Osteoblast (primary cell): Measurements from ENCODE around the gene SORCS3. TPM values are rescaled to one million over a fixed set of nuclear protein-coding genes. Genes with fewer than 3 reads are reported as not detected.

Experiments used
- DNase-seq: peaks from one replicate; pipeline ENCODE4 v3.0.0; 2011; ENCODE audit warnings: low spot score, mixed read lengths; ENCODE audit not compliant: insufficient read length; ENCODE audit errors: missing footprints
- H2AFZ ChIP-seq: 2 replicates; pipeline ENCODE4 v1.6.0; 2011; ENCODE audit warnings: mild to moderate bottlenecking, low read length
- H3K27ac ChIP-seq: 2 replicates; pipeline ENCODE4 v1.5.1; 2011; ENCODE audit warnings: mild to moderate bottlenecking, low read depth, low read length, moderate library complexity
- H3K27me3 ChIP-seq: 2 replicates; pipeline ENCODE4 v1.6.0; 2012; ENCODE audit warnings: mild to moderate bottlenecking, control low read depth, inconsistent platforms, low read length, moderate library complexity; ENCODE audit not compliant: insufficient read depth
- H3K36me3 ChIP-seq: 2 replicates; pipeline ENCODE4 v1.5.1; 2011; ENCODE audit warnings: mild to moderate bottlenecking, low read length, control low read depth, moderate library complexity; ENCODE audit not compliant: insufficient read depth
- H3K4me1 ChIP-seq: 2 replicates; pipeline ENCODE4 v1.5.1; 2011; ENCODE audit warnings: mild to moderate bottlenecking, low read length, control low read depth, moderate library complexity; ENCODE audit not compliant: insufficient read depth
- H3K4me2 ChIP-seq: 2 replicates; pipeline ENCODE4 v1.6.0; 2011; ENCODE audit warnings: mild to moderate bottlenecking, low read length; ENCODE audit not compliant: insufficient read depth
- H3K4me3 ChIP-seq: fragments of 200-600 bp; sonication (generic); 3 replicates; pipeline ENCODE4 v1.5.1; 2012; ENCODE audit warnings: mild to moderate bottlenecking, low read length, inconsistent platforms; ENCODE audit not compliant: insufficient read depth
- H3K79me2 ChIP-seq: 2 replicates; pipeline ENCODE4 v1.6.0; 2012; ENCODE audit warnings: mild to moderate bottlenecking, low read length, control low read depth, inconsistent platforms; ENCODE audit not compliant: insufficient read depth
- H3K9me3 ChIP-seq: 2 replicates; pipeline ENCODE4 v1.5.1; 2011; ENCODE audit warnings: low read depth, low read length, control low read depth
- H4K20me1 ChIP-seq: 2 replicates; pipeline ENCODE4 v1.6.0; 2012; ENCODE audit warnings: mild to moderate bottlenecking, low read length, control low read depth; ENCODE audit not compliant: insufficient read depth
- total RNA-seq: library from RNA; depleted of rRNA; stranded (reverse); fragments of >200 nt; gene quantifications from 2 replicates; pipeline ENCODE4 v1.2.3, GENCODE V29; 2012
- TF ChIP-seq, protein P1 (sequence below): IDR thresholded peaks from 2 replicates; pipeline ENCODE4 v1.5.1; 2011; ENCODE audit warnings: mild to moderate bottlenecking, low read depth, low read length, moderate library complexity; ENCODE audit errors: extremely low read depth

SORCS3 gene
- total RNA-seq, 1 donor: not detected

DNA sequence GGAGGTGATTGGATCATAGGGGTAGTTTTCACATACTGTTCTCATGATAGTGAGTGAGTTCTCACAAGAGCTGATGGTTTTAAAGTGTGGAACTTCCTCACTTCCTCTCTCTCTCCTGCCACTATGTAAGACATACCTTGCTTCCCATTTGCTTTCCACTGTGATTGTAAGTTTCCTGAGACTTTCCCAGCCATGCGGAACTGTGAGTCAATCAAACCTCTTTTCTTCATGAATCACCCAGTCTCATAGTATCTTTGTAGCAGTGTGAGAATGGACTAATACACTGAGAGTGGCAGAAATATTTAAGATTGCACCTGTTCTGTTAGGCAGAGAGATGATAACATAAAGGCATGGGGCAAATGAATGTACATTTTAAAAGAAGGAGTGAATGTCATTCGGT, 507.8 kb downstream of the SORCS3 start:
- Histone ChIP-seq H3K36me3 (no peaks in the 10 kb centered on the region), H2AFZ (no peak overlapping the region), H4K20me1 (no peaks in the 10 kb centered on the region), H3K9me3 (peaks cover 2% of the 10 kb centered on the region), H3K4me2 (no peak overlapping the region), H3K27me3 (no peaks in the 10 kb centered on the region), H3K4me3 (no peak overlapping the region), H3K27ac (no peak overlapping the region), H3K79me2 (no peaks in the 10 kb centered on the region), H3K4me1 (no peaks in the 10 kb centered on the region)
- no peak for DNase-seq
- TF ChIP-seq, protein P1, sequence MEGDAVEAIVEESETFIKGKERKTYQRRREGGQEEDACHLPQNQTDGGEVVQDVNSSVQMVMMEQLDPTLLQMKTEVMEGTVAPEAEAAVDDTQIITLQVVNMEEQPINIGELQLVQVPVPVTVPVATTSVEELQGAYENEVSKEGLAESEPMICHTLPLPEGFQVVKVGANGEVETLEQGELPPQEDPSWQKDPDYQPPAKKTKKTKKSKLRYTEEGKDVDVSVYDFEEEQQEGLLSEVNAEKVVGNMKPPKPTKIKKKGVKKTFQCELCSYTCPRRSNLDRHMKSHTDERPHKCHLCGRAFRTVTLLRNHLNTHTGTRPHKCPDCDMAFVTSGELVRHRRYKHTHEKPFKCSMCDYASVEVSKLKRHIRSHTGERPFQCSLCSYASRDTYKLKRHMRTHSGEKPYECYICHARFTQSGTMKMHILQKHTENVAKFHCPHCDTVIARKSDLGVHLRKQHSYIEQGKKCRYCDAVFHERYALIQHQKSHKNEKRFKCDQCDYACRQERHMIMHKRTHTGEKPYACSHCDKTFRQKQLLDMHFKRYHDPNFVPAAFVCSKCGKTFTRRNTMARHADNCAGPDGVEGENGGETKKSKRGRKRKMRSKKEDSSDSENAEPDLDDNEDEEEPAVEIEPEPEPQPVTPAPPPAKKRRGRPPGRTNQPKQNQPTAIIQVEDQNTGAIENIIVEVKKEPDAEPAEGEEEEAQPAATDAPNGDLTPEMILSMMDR: no peak

DNA sequence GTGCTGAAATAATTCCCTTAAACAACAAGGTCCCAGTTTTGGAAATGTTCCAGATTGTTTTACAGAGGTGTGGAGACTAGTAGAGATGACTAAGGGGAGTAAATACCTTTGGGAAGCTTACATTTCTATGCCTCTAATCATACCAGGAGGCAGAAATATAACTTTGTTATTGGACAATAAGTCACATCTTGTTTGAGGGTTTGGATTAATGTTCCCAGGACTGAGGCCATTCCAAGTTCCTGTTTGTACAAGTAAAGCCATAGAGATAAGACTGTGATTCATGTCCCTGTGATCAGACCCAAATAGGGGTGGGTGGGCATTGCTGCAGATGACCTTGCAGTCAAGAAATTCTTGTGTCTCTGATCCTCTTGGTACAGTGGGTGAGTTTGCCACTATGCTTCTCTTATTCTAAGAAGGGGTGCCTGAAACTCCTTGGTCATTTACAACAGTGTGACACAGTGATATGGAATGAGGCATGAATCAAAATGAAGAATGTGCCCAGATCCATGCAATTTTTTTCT, 508.3 kb downstream of the SORCS3 start:
- no peaks in the 10 kb centered on the region for H3K79me2 ChIP-seq
- no peaks in the 10 kb centered on the region for H3K4me1 ChIP-seq
- H3K9me3 ChIP-seq: peaks cover 2% of the 10 kb centered on the region
- H4K20me1 ChIP-seq: no peaks in the 10 kb centered on the region
- no peaks in the 10 kb centered on the region for H3K27me3 ChIP-seq
- DNase-seq: no peak
- H3K4me2 ChIP-seq: no peak overlapping the region
- H2AFZ ChIP-seq: no peak overlapping the region
- TF ChIP-seq, protein P1: no peak
- no peaks in the 10 kb centered on the region for H3K36me3 ChIP-seq
- H3K4me3 ChIP-seq: no peak overlapping the region
- H3K27ac ChIP-seq: no peak overlapping the region

DNA sequence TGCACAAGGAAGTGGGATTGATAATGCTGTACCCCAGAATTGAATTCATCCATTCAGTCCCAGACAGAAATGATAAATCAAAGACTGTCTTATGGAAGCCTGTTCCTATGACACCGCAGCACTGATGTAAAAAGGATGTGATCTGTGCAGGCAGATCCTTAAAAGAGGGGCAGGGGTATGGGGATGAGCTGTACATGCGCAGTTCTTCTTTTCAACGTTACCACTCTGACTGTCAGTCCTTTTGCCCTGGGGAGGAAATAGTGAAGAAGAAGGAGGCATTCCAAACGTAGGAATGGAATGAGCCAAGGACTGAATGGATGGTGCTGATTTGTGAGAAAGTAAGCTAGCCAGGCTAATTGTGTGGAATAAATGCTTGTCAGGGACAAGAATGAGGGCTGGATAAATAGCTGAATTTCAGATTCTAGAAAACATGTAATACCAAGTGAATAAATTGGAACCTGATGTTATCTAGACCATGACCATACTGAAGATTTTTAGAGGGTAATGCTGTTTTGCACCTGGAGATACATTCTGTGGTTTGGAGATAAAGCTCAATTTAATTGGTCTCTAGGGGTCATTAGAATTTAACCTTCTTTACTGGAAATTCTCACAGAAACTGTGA, 509.3 kb downstream of the SORCS3 start:
- H3K27ac ChIP-seq: no peak overlapping the region
- no peak overlapping the region for H3K4me3 ChIP-seq
- no peaks in the 10 kb centered on the region for H3K36me3 ChIP-seq
- H4K20me1 ChIP-seq: no peaks in the 10 kb centered on the region
- no peak overlapping the region for H3K4me2 ChIP-seq
- no peak for DNase-seq
- TF ChIP-seq, protein P1: no peak
- peaks cover 3% of the 10 kb centered on the region for H3K9me3 ChIP-seq
- no peak overlapping the region for H2AFZ ChIP-seq
- H3K4me1 ChIP-seq: no peaks in the 10 kb centered on the region
- no peaks in the 10 kb centered on the region for H3K27me3 ChIP-seq
- no peaks in the 10 kb centered on the region for H3K79me2 ChIP-seq

DNA sequence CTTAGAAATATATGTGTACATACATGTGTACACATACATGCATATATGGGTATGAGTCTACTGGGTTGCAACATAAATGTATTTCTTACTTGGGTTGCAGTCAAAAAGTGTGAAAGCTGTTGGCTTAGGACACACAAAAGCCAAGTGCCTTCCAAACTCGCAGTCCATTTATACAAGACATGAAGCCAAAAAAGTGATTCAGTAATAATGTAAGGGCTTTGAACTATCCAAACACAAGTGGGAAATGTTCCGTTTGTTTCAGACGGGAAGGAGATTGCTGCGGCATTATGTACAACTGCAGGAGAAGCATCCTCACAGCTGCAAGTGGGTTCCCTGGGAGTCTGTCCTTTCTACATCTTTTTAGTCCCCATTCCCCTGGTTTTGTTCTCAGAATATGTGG, 513.6 kb downstream of the SORCS3 start:
- Histone ChIP-seq H3K36me3 (no peaks in the 10 kb centered on the region), H2AFZ (no peak overlapping the region), H3K9me3 (peaks cover 7% of the 10 kb centered on the region), H3K79me2 (no peaks in the 10 kb centered on the region), H3K27me3 (no peaks in the 10 kb centered on the region), H3K4me3 (no peak overlapping the region), H3K4me2 (no peak overlapping the region), H3K4me1 (no peaks in the 10 kb centered on the region), H4K20me1 (no peaks in the 10 kb centered on the region), H3K27ac (no peak overlapping the region)
- no peak for DNase-seq
- TF ChIP-seq, protein P1: no peak
